ENCODE measurements around the gene FOXI1. TPM values are rescaled to one million over a fixed set of nuclear protein-coding genes. Genes with fewer than 3 reads are reported as not detected.

Gene FOXI1
- total and polyA plus RNA-seq, 8 donors = 0.09 to 1.8 (median 0.38) TPM; not detected in 3

DNA sequence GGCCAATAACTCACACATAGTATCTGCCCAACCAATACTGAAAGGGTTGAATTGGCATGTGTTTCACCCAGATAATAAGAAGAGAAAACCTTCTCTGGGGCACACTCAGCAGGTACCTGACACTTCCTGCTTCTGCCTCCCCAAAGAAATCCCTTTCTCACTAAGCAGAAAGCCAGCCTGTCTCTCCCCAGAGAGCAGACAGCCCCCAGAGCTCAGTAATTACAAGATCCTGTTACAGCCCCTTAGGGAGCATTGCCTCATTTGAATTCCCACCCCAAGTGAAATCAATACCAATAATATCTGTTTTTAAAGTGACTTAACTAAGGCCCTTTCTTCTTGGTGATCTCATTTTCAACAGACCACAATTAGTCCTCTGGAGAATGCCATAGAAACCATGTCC, 38.5 kb upstream of the FOXI1 start:
- Histone ChIP-seq H3K36me3 (no peaks in the 10 kb centered on the region), H3K4me1 (no peaks in the 10 kb centered on the region), H3K27me3 (no peaks in the 10 kb centered on the region), H3K4me3 (no peak overlapping the region), H3K9me3 (no peaks in the 10 kb centered on the region), H3K27ac (no peak overlapping the region)
- TF ChIP-seq, protein P1, sequence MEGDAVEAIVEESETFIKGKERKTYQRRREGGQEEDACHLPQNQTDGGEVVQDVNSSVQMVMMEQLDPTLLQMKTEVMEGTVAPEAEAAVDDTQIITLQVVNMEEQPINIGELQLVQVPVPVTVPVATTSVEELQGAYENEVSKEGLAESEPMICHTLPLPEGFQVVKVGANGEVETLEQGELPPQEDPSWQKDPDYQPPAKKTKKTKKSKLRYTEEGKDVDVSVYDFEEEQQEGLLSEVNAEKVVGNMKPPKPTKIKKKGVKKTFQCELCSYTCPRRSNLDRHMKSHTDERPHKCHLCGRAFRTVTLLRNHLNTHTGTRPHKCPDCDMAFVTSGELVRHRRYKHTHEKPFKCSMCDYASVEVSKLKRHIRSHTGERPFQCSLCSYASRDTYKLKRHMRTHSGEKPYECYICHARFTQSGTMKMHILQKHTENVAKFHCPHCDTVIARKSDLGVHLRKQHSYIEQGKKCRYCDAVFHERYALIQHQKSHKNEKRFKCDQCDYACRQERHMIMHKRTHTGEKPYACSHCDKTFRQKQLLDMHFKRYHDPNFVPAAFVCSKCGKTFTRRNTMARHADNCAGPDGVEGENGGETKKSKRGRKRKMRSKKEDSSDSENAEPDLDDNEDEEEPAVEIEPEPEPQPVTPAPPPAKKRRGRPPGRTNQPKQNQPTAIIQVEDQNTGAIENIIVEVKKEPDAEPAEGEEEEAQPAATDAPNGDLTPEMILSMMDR (IDR thresholded peaks at IDR 0.05) = no peak
- ATAC-seq = no peak
- intact Hi-C loops (cut with DNase I) = no loop called here
- no peak for DNase-seq
- FAIRE-seq = no peak

- TF ChIP-seq, protein P1 (IDR thresholded peaks at IDR 0.05) = no peak
- no peak overlapping the region for H3K4me3 ChIP-seq
Measured at GRCh38 chr5:170067574-170068170, 38.0 kb upstream of the FOXI1 start.

DNA sequence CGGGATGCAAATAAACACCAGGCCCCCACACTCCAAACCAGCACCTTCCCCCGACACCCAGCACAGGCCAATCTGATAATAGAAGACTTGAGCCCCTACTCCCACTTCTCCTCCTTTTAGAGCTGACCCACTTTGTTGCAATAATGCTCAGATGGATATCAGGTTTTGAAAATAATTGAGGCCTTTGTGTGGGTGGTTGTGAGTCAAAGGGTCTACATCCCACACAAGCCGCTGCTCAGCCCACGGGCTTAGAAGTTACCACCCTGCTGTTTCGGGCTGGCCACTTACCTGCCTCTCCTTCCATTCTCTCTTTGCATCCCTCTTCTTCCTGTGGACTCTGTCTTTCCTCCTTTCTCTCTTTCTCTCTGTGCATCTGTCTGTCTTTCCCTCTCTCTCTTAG, 36.2 kb upstream of the FOXI1 start:
- Histone ChIP-seq H3K27me3 (no peaks in the 10 kb centered on the region), H3K4me1 (no peaks in the 10 kb centered on the region), H3K9me3 (no peaks in the 10 kb centered on the region), H3K4me3 (no peak overlapping the region), H3K36me3 (no peaks in the 10 kb centered on the region), H3K27ac (no peak overlapping the region)
- TF ChIP-seq, protein P1 (IDR thresholded peaks at IDR 0.05) = no peak
- FAIRE-seq (no peak), ATAC-seq (no peak), DNase-seq (no peak)
- intact Hi-C loops (cut with DNase I) = no loop called here
- WGBS, 2 donors = 53 to 58% methylated on average over 5 of the region's 5 CpGs

More at GRCh38 chr5:170067574-170068170, 38.0 kb upstream of the FOXI1 start:
- Histone ChIP-seq H3K9me3 (no peaks in the 10 kb centered on the region), H3K27ac (no peak overlapping the region), H3K4me1 (no peaks in the 10 kb centered on the region), H3K36me3 (no peaks in the 10 kb centered on the region), H3K27me3 (no peaks in the 10 kb centered on the region)
- WGBS, 2 donors = 45 to 62% methylated on average over 4 of the region's 4 CpGs
- ATAC-seq (no peak), FAIRE-seq (no peak), DNase-seq (no peak)
- intact Hi-C loops (cut with DNase I) = no loop called here

DNA sequence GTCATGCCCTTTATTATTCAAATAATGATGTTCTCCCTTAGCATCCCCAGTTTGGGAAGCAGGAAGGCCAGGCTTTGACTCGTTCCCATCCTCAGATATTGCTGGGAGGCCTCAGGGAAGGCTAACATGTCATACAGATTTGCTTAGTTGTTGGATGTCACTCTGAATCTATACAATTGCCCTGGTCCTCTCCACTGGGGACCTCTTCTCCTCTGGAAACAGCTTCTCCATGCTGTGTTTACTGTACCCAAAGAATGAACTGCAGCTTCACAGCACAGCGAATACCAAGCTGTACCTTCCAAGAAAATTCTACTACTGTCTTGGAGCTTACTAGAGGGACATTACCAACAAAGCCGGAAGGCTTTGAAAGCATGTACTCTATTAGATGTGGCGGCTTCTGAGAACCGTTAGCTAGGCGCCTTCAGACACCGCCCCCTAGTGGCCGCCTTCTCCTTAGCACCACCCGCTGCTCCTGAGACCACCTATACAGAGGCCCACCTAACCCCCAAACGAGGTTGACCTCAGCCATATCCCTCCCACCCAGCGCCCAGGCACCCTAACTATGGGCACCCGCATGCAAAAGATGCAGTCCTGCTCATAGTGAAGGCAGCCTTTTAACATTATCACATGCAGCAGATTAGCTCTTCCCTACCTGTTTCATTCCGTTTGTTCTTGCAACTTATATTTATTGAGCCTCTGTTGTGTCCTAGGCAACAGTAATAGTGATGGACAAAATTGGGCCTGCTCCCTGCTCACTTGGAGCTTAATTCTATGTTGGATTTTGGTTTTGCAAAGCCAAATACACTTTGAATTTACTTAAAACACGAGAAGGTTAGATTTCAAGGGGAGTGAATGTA, 34.9 kb upstream of the FOXI1 start:
- Histone ChIP-seq H3K27me3 (no peaks in the 10 kb centered on the region), H3K27ac (no peak overlapping the region), H3K9me3 (no peaks in the 10 kb centered on the region), H3K4me1 (no peaks in the 10 kb centered on the region), H3K36me3 (no peaks in the 10 kb centered on the region), H3K4me3 (no peak overlapping the region)
- DNase-seq (peak in 2 of 6 donors; percentile 9 to 74), FAIRE-seq (no peak), ATAC-seq (peak in 3 of 4 donors; percentile 38 to 61 (median 43))
- intact Hi-C loops (cut with DNase I) = no loop called here
- TF ChIP-seq, protein P1 (IDR thresholded peaks at IDR 0.05) = peak; percentile 27 to 62 (median 56)
- 22 to 29% methylated on average over 14 of the region's 14 CpGs for WGBS, 2 donors

- no peak for DNase-seq
- H3K4me1 ChIP-seq = no peaks in the 10 kb centered on the region
- no peaks in the 10 kb centered on the region for H3K9me3 ChIP-seq
- FAIRE-seq = no peak
- 80 to 91% methylated on average over 2 of the region's 2 CpGs for WGBS, 2 donors
- intact Hi-C loops (cut with DNase I) = no loop called here
- ATAC-seq = no peak
- no peak overlapping the region for H3K4me3 ChIP-seq
- H3K36me3 ChIP-seq = no peaks in the 10 kb centered on the region
- no peaks in the 10 kb centered on the region for H3K27me3 ChIP-seq
- TF ChIP-seq, protein P1 (IDR thresholded peaks at IDR 0.05) = no peak
- H3K27ac ChIP-seq = no peak overlapping the region
Measured at GRCh38 chr5:170071748-170072147, 33.9 kb upstream of the FOXI1 start.
